Middle frontal gyrus (tissue), 1 donor: Measurements from ENCODE around the gene CSNK1G3.

ENCODE experiments used
- DNase-seq: peaks from one replicate; pipeline ENCODE4 v3.0.0-alpha.2; 2015; ENCODE audit warnings: low spot score; ENCODE audit errors: extremely low spot score

CSNK1G3 gene

DNA sequence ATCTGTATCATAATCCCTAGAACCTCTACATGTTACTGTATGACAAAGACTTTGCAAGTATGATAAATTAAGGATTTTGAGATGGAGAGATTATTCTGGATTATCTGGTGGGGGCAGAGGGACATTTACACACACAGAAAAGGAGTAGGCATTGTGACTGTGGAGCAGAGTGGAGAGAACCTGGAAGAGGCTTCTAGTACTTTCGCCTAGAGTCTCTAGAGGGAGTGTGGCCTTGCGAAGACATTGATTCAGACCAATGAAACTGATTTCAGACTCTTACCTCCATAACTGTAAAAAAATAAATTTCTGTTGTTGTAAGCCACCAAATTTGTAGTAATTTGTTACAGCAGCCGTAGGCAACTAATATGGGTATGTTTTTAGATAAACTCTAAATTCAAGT, 45.9 kb downstream of the CSNK1G3 start:
- no peak for DNase-seq

DNA sequence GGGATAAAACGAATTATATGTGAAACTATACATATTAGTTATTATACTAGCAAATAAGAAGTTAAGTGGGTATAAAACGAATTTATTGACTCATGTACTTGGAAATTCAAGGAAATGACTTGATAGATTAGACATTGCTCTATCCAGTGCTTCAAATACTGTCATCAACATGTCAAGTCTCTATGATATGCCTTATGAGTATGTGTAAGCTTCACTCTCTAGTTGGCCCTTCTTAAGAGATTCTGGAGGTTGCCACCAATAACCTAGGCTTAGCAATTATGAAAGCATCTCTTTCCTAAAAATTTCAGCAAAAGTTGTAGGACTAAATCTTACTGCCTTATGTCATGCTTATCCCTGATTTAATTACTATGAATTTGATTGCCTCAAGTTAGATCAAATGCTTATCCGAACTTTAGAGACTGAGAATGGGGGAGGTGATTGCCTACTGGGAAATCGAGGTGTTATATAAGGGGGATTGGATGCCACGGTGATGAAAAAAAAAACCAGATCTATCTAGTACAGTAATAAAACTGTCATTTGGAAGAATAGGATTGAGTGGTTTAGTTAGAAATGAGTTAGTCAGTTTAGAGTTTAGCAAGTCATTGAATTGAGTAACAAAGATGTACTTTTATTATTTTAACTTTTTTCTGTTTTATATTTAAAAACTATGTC, 46.9 kb downstream of the CSNK1G3 start:
- DNase-seq, result no peak

DNA sequence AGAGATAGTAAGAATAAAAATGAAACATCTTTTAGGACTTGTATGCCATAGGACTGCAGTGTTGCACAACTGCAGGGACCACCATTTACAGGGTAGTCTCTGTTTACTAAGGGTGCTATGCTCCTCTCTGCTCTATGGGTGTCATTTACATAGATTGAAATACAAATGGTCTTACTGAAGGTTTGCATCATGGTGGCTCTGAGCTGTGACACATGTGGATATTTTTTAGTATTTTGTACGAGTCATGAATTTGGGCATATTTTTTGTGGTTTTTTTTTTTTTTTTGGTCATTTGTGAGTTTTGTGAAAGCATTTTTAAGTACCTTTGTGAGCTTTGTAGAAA, 47.4 kb downstream of the CSNK1G3 start:
- no peak for DNase-seq

DNA sequence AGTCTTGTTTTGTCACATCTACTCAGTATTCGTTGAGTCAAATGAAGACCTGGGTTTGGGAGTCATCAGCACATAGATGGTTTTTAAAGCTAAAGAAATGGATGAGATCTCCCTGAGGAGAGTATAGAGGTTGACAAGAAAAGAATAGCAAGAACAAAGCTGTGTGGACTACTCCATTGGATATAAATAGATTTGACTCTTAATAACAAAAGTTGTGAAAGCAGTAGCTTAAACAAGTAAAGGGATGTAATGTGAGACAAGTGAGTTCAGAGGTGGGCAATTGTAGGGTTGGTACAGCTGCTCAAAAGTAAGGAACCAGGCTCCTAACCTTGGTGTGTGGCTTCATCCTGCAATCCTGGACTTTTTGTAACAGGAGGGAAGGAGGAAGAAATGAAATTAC, 49.3 kb downstream of the CSNK1G3 start:
- DNase-seq, result no peak

DNA sequence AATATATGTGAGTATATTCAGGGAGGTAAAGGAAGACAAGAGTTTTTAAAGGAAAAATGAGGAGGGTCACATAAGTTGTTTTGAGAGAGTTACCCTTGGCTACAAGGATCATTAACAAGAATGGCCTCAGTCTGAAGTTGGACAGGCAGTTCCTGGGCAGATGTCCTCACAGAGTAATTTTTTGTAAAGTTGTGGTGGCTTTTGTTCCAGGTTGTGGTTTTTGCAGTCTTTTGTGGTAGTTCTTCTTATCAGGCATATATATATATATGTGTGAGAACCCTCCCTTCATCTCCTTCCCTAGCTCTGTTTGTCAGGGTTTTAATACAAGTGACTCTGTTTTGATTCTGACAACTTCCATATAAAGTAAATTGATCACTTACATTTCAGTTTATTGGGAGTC, 60.0 kb downstream of the CSNK1G3 start:
- DNase-seq, result no peak

DNA sequence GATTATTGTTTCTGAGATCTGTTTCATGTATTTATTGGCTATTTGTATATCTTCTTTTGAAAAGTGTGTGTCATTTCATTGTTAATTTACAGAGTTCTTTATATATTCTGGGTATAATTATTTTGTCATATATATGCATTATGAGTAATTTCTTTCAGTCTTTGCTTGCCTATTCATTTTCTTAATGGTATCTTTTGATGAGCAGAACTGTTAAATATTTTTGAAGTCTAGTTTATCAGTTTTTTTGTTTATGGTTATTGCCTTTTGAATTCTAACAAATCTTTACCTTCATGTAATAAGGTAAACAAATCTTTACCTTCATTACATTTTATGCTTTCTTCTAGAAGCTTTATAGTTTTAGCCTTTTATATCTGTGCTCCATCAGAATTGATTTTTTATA, 66.4 kb downstream of the CSNK1G3 start:
- DNase-seq, result no peak

DNA sequence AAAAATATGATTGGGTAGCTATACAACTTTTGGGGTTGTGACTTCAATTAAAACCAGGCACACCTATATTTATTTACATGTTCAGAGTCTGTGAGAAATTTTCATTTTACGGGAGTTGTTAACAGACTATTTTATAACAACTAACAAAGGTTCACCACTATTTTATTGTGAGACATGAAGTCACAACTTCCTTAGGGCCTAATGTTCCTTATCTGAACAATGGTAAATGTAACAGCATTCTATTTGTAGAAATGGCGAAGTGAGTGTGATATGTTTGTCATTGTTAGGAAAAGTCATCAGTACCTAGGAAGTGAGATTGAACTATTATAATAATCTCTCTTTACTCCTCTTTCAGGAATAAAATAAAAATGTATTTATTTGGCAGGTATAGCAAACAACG, 67.4 kb downstream of the CSNK1G3 start:
- DNase-seq, result no peak

DNA sequence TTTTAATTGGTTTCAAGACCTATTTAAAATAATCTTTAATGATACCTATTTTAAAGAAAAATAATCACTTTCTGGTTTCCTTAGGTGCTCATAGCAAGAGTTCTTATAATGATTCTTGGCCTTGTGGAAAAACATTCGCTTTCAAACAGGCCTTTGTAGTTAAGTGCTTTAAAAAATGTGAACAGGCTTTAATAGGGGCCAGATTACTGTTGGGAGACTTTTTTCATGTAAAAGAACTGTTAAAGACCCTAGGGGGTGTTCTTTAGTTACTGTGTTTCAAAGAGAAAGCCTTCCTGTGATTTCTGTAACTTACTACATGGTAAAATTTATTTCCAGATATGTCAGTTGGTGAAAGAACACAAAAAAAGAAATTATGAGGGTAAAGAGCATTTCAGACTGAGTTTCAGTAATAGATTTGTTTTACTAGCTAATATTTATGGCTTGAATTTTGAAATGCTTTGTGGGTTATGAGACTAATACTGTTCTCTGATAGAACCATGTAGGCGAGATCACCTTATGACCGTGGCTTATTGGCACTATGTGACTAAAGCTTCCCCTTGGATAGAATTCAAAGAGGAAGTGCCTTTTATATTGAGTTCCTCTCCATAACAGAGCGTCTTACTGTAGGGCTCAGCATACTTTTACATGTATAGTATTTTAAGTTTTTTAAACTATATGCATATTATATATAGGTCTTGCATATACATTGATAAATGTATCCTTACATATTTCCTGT, 70.7 kb downstream of the CSNK1G3 start:
- no peak for DNase-seq

DNA sequence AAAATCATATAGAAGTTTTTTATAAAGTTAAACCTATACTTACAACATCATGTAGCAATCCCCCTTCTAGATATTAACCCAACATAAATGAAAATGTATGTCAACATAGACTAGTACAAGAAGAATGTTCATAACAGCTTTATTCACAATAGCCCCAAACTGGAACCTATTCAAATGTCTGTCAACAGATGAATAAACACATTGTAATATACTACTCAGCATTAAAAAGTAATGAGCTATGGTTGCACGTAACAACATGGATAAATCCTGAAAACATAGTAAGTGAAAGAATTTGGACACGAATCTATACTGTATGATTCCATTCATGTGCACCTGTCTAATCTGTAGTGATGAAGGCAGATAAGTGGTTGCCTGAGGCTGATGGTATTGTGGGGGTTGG, 73.9 kb downstream of the CSNK1G3 start:
- no peak for DNase-seq

DNA sequence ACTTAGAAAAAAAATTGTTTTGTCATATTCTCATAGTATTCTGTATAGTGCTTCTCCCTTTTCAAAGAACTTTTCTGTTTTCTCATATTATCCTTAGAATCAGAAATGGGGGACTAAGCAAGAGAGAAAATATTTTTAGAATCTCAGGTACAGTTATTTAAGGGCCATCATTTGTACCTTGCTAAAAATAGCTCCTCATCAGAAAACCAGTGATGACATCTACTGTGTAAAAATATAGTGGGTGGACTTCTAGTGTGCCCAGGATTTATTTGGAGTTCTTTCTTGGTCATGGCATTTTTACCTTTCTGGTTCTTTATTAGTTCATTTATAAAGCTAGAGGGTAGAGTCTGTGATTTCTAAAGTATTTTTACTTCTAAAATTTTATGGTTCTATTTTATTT, 82.5 kb downstream of the CSNK1G3 start:
- no peak for DNase-seq

DNA sequence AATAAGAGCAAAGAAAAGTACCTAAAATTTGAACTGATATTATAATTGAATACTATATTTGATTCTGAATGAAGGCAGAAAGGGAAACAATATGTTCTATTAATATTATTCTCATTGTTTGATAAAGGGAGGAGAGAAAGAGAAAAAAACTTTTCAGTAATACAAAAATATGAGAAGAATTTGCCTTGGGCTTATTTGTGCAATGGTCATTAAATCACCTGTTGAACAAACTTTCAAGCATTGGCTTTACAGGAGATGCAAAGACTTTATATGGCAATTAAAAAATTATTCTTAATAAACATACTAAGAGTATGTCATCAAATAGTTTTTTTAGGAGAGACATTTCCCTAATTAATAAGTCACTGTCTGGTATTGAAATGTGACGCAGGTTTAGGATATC, 85.0 kb downstream of the CSNK1G3 start:
- no peak for DNase-seq

DNA sequence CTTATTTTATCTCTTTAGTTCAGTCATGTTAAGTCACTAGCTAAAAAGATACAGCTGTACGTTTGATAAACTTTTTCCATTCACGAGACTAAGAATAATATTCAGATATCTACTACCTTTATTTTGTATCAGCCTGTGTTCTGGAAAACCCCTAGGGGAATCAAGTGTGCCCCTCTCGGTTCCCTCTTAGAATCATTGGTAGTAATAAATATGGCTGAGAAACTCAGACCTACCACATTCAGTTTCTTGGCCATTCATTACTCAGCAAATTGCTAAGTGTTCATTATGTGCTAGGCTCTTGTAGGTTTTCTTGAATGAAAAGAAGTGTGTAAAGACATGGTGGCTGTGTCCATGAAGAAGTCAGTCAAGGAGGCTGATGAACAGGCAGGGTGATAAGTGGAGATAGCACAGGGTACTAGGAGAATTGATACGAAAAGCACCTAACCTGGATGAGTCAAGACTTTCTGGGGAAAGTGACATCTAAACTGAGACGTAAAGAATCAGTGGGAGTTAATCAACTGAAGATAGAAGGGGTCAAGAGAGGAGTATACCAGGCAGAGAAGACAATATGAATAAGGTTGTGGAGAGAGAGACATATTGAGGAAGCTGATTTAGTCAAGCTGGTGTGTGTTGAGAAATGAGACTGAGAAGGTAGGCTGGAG, 86.2 kb downstream of the CSNK1G3 start:
- DNase-seq, result no peak

DNA sequence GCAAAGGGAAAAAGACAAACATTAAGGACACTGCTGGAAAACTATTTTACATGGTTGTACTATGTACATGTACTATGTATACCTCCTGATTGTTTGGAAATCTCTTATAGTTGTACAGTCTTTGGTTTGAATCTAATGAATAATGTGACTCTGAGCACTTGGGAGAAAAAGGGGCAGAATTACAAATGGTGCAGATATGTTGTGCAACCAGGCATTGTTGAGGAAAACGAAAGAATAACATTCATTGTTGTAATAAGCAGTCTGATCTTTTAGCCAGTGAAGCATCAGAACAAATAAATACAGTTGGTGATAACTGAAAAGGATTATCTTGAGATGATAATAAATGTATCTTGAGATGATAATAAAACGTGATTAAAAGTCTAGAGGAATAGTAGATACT, 87.2 kb downstream of the CSNK1G3 start:
- no peak for DNase-seq

DNA sequence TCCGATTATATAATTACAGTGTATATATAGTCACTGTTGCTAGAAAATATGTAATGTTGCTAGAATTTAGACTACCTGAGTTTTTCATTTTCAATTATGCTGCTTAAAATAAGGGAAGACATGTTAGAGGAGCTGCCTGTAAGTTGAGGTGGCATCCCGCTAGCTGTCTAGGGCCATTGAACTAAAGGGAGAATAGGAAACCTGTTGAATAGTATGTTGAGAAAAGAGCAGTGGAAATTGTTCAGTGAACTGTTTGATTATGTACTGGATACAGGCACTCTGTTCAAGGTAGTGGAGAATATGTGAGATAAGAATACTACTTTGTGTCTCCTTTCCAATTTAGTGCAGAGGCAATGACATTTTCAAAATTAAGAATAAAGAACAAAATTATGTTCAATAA, 89.6 kb downstream of the CSNK1G3 start:
- DNase-seq, result no peak

DNA sequence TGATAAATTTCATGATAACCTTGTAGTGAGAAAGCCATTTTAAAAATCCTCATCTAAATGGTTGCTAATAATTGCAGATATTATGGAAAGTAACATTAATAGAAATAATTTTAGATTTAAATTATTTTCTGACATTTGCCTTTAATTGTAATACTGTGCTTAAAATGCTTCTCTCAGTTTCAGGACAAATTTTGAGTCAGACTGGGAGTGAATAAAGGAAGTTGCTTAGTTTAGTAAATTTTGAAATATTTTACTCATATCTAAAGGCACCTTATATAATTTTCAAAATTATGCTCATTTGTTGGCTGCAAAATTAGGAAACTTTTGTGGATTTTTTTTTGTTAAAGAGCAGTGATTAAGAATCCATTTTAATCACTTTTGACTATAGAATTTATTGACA, 93.8 kb downstream of the CSNK1G3 start:
- no peak for DNase-seq

DNA sequence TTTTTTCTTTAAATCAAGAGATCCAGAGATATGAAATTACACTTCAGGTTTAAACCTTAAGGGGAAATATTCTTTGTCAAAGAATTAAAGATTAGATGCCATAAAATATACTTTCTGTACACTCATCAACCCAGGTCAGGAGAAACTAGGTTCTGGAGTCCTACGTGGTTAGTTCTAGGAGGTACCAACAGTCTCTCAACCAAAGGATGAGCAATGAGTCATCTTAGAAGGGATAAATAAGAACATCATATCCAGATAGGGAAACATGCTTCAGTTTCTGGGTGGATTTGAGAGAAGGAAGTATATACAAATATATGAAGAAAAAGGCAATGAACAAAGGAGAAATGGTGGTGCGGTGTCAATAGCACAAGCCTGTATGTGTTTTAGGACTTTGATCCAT, 98.2 kb downstream of the CSNK1G3 start:
- DNase-seq, result no peak

DNA sequence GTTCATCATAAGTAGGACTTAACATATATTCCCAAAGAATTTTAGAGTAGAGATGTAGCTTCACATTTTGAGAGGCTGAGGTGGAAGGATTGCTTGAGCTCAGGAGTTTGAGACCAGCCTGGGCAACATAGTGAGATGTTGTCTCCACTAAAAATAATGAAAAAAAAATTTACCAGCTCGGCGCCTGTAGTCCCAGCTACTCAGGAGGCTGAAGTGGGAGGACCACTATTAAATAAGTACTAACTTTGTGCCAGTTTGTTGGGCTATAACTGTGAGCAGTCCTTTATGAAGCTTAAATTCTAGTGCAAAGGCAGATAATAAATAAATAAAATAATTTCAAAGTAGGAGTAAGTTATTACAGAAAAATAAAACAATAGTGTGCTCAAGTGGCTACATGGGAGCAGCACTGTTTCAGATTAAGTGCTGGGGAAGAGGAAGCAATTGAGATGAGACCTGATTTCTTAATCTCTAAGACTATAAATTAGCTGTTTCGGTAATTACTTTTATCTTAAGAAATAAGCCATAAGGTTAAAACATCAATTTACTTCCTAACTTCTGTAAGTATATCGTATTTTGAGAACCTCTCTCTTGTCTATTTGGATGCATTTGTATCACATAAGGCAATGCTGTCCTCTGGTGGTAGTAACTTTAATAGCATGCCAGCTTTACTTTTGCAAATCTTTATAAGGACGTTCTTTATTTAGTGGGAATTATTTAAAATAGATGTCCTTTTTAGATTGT, 98.9 kb downstream of the CSNK1G3 start:
- peak; percentile 51 for DNase-seq

DNA sequence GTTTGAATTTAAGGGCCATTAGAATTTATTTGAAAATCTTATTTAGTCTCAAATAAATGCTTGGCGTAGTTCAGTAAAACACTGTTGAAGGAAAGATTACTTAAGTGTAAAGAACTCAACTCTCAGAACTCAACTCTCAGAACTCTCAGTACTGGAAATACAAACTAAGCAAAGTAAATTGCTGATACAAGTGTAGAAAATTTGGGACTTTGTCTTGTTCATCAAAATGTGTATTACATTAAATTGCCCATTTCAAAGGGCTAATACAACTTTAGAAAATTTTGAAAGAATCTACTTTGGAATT, 99.4 kb downstream of the CSNK1G3 start:
- DNase-seq, result no peak

DNA sequence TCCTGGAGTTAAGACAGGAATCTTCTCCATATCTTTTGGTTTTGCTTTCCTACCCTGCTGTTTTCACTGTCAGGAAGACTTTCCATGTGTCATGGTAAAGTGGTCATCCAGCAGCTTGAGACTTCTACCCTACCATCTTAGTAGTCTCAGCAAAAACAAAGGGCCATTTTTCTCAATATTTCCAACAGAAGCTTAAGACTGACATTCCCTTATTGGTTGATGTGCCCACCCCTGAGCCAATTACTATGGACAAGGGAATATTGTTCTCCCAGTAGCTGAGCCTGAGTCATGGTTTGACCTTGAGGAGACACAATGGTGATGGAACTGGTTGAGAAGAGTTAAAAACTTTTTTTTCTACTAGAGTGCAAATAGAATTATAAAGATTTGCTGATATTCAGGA, 105.6 kb downstream of the CSNK1G3 start:
- DNase-seq, result no peak

DNA sequence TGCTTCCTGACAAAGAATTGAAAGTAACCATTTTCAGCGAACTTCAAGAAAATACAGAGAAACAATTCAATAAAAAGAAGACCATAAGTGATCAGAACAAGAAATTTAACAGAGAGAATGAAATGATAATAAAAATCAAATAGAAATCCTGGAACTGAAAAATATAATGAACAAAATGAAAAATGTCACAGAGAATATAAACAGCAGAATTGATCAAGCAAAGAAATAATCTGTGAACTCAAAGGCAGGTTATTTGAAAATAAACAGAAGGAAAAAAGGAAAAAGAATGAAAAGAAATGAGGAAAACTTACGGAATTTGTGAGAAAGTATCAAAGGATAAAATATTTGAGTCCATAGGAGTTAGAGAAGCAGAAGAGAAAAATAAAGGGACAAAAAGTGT, 114.1 kb downstream of the CSNK1G3 start:
- no peak for DNase-seq

DNA sequence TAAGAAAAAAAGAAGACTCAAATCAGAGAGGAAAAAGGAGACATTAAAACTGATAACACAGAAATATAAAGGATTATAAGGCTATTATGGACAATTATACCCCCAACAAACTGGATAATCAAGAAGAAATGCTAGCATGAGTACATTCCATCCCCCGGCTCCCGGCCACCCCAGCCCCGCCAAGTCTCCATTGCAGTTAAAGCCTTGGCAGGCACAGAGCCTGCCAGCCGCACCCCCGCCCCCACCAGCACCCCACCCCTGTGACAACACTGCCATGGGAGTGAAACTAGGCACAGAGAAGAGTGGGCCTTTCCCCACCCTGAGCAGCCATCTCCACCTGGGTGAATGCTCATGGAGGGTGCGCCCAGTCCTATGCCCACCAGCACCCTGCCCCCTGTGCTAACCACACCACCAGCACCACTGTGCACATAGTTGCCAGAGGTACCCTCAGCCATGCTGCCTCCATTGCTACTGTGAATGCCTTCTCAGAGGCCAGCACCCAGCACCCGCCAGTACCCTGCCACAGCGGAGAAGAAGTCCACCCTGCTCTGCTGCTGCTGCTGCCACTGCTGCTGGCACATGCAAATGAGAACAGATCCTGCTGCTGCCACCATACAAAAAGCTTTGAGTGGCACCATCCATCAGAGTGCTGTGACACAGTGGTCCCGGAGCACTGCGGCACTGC, 117.0 kb downstream of the CSNK1G3 start:
- no peak for DNase-seq

DNA sequence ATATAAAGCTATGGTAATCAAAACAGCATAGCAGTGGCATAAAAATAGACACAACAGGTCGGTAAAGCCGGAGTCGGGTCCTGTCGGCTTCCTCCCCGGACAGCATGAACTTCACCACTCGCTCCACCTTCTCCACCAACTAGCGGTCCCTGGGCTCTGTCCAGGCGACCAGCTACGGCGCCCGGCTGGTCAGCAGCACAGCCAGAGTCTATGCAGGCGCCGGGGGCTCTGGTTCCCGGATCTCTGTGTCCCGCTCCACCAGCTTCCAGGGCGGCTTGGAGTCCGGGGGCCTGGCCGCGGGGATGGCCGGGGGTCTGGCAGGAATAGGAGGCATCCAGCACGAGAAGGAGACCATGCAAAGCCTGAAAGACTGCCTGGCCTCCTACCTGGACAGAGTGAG, 124.0 kb downstream of the CSNK1G3 start:
- DNase-seq, result no peak
